ENCODE data around the gene HDAC4.
A peak's percentile ranks its signal among the peaks of the same experiment; 100 is the strongest.

Gene HDAC4

DNA sequence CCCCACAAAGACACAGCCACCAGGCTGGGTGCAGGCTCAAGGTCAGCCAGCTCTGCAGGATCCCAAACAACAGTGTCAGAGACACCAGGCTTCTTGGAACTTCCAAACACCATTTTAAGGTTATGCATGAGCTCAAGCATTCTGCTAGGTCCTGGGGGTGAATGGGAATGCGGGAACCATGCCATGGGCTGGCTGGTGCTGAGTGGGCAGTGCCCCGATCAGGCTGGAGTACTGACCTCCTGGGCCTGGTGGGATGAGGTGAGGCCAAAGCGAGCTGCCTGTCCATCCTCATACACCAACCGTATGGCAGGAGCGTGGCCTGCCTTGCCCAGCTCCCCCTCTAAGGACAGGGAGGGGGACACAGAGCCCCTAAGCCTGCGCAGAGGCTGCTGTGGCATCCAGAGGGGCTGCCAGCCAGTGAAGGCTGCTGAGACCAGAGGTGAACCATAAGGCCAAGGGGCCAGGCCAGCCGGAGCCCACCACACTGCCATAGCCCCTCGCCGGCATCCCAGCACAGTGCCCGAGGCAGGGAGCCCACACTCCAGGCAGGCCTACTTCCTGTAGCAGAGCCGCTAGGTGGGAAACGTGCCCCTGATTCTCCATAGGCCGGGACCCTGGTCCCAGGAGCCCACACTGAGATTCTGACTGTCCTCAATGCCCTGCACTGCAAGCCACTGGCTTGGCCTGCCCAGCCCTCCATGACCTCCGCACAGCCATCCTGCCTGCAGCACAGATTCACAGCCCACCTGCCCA, 135.0 kb downstream of the HDAC4 start:
- no peak overlapping the region for H3K4me3 ChIP-seq (ENCODE audit: low read length in 2 of 2)
- peaks cover 57 to 60% of the 10 kb centered on the region in 2 donors for H3K4me1 ChIP-seq (ENCODE audit: control insufficient read depth in 2 of 2, insufficient read depth in 2 of 2, low read length in 2 of 2)
- H3K9ac ChIP-seq (ENCODE audit: low read depth in 1 of 2, low read length in 2 of 2): peak overlapping the region in 1 of 2 donors; percentile 41
- H3K27ac ChIP-seq (ENCODE audit: low read depth in 2 of 2, low read length in 2 of 2): peak overlapping the region; percentile 67 to 75
- no peaks in the 10 kb centered on the region for H3K36me3 ChIP-seq (ENCODE audit: control insufficient read depth in 2 of 2, insufficient read depth in 2 of 2, low read length in 2 of 2)
- H3K9me3 ChIP-seq (ENCODE audit: control insufficient read depth in 2 of 2, low read length in 2 of 2): no peaks in the 10 kb centered on the region
- no peaks in the 10 kb centered on the region for H3K27me3 ChIP-seq (ENCODE audit: control insufficient read depth in 2 of 2, insufficient read depth in 2 of 2, low read length in 2 of 2)

DNA sequence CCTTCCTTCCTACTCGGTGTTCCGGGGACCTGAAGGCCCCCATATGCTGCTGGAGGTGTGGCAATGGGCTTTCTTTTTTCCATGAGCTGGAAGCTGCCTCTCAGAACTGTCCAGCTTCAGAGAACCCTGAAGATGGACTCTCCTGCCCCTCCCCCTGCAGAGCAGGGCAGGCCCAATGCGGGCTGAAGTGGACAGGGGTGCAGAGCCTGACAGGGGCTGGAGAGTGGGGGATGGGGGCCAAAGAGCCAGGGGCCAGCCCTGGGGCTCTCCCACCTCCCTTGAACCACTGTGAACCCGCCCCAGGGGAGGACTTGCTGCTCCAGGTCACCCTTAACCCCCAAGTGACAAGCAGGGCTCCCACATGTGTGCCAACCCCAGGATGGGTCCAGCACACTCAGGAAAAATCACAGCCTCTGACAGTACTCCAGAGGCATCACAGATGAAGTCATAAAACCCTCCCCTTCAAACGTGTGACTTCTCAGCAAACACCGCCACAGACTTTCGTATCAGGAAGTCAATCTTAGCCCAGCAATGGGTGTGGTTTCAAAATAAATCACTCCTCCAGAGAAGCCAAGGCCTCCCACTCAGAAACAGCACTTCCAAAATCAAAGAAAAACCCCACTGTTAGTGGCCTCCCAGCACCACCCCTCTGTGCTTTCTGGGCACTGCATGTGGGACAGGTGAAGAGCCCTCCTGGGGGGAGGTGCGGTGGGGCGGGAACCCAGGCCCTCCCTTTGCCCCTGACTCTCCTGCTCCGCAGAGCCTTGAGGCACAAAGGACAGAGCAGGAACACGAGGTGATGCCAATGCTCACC, 135.8 kb downstream of the HDAC4 start:
- peak overlapping the region; percentile 67 to 75 for H3K27ac ChIP-seq (ENCODE audit: low read depth in 2 of 2, low read length in 2 of 2)
- no peaks in the 10 kb centered on the region for H3K9me3 ChIP-seq (ENCODE audit: control insufficient read depth in 2 of 2, low read length in 2 of 2)
- H3K4me3 ChIP-seq (ENCODE audit: low read length in 2 of 2): no peak overlapping the region
- H3K36me3 ChIP-seq (ENCODE audit: control insufficient read depth in 2 of 2, insufficient read depth in 2 of 2, low read length in 2 of 2): peaks cover 0 to 3% of the 10 kb centered on the region in 2 donors
- H3K27me3 ChIP-seq (ENCODE audit: control insufficient read depth in 2 of 2, insufficient read depth in 2 of 2, low read length in 2 of 2): no peaks in the 10 kb centered on the region
- H3K4me1 ChIP-seq (ENCODE audit: control insufficient read depth in 2 of 2, insufficient read depth in 2 of 2, low read length in 2 of 2): peaks cover 60 to 62% of the 10 kb centered on the region in 2 donors
- H3K9ac ChIP-seq (ENCODE audit: low read depth in 1 of 2, low read length in 2 of 2): peak overlapping the region; percentile 27 to 41

GRCh38 chr2:239264492-239264837, 136.4 kb downstream of the HDAC4 start:
- H3K9ac ChIP-seq (ENCODE audit: low read depth in 1 of 2, low read length in 2 of 2): no peak overlapping the region
- peaks cover 55 to 64% of the 10 kb centered on the region in 2 donors for H3K4me1 ChIP-seq (ENCODE audit: control insufficient read depth in 2 of 2, insufficient read depth in 2 of 2, low read length in 2 of 2)
- no peak overlapping the region for H3K4me3 ChIP-seq (ENCODE audit: low read length in 2 of 2)
- H3K27ac ChIP-seq (ENCODE audit: low read depth in 2 of 2, low read length in 2 of 2): peak overlapping the region in 1 of 2 donors; percentile 75
- peaks cover 0 to 3% of the 10 kb centered on the region in 2 donors for H3K36me3 ChIP-seq (ENCODE audit: control insufficient read depth in 2 of 2, insufficient read depth in 2 of 2, low read length in 2 of 2)
- H3K9me3 ChIP-seq (ENCODE audit: control insufficient read depth in 2 of 2, low read length in 2 of 2): no peaks in the 10 kb centered on the region
- H3K27me3 ChIP-seq (ENCODE audit: control insufficient read depth in 2 of 2, insufficient read depth in 2 of 2, low read length in 2 of 2): no peaks in the 10 kb centered on the region

DNA sequence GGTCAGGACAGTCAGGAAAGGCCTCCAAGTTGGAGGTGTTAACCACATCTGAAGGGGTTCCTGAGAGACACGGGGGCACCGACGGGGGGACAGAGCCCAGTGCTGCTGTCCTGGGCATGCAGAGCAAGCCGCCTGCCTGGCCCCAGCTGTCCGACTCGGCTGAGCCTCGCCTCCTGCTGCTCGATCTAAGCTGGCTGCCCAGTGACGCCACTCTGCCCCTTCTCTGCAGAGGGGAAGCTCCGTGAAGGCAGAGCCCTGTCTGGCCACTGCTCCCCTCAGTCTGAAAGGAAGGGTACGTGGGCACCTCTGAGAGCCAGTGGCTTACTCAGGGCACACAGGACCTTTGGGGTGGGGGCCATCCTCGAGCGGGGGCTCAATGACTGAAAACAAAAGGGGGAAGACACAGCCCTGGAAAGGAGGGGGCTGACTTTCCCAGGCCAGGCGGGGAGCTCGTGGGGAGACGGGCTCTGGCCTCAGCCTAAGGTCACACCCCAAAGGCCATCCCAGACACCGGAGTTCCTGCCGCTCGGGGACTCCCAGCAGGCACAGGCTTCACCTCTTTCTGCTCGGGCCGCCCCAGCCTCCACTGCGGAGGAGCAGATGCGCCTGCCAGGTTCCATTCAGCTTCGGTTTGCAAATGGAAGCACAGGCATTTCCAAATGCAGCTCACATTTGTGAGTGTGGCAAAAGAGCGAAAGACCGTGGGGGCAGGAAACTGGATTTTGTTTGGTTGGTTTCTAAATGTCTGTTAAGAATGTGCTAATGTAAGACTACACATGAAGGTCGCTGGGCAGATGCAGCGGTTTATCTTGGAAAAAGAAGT, 136.9 kb downstream of the HDAC4 start:
- no peaks in the 10 kb centered on the region for H3K9me3 ChIP-seq (ENCODE audit: control insufficient read depth in 2 of 2, low read length in 2 of 2)
- peaks cover 50 to 59% of the 10 kb centered on the region in 2 donors for H3K4me1 ChIP-seq (ENCODE audit: control insufficient read depth in 2 of 2, insufficient read depth in 2 of 2, low read length in 2 of 2)
- no peak overlapping the region for H3K9ac ChIP-seq (ENCODE audit: low read depth in 1 of 2, low read length in 2 of 2)
- peak overlapping the region in 1 of 2 donors; percentile 75 for H3K27ac ChIP-seq (ENCODE audit: low read depth in 2 of 2, low read length in 2 of 2)
- H3K4me3 ChIP-seq (ENCODE audit: low read length in 2 of 2): no peak overlapping the region
- peaks cover 0 to 3% of the 10 kb centered on the region in 2 donors for H3K36me3 ChIP-seq (ENCODE audit: control insufficient read depth in 2 of 2, insufficient read depth in 2 of 2, low read length in 2 of 2)
- no peaks in the 10 kb centered on the region for H3K27me3 ChIP-seq (ENCODE audit: control insufficient read depth in 2 of 2, insufficient read depth in 2 of 2, low read length in 2 of 2)

DNA sequence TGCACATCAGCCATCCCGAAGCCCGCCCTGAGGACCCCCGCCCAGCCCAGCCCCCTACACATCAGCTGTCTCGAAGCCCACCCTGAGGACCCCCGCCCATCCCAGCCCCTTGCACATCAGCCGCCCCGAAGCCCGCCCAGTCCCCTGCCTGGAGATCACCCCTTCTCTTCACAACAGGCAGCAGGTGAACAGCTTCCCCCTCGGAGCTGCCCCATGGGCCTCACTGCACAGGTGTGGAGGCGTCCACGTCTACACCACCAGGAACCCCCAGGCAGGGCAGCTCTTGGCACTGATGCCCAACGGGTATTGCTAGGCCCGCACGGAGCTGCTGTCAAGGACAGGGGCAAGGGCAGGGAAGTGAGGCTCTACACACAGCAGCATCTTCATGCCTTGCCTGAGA, 137.6 kb downstream of the HDAC4 start:
- Histone ChIP-seq H3K9me3 (ENCODE audit: control insufficient read depth in 2 of 2, low read length in 2 of 2) (no peaks in the 10 kb centered on the region), H3K36me3 (ENCODE audit: control insufficient read depth in 2 of 2, insufficient read depth in 2 of 2, low read length in 2 of 2) (peaks cover 0 to 3% of the 10 kb centered on the region in 2 donors), H3K4me3 (ENCODE audit: low read length in 2 of 2) (no peak overlapping the region), H3K27me3 (ENCODE audit: control insufficient read depth in 2 of 2, insufficient read depth in 2 of 2, low read length in 2 of 2) (no peaks in the 10 kb centered on the region), H3K9ac (ENCODE audit: low read depth in 1 of 2, low read length in 2 of 2) (no peak overlapping the region), H3K4me1 (ENCODE audit: control insufficient read depth in 2 of 2, insufficient read depth in 2 of 2, low read length in 2 of 2) (peaks cover 43 to 52% of the 10 kb centered on the region in 2 donors), H3K27ac (ENCODE audit: low read depth in 2 of 2, low read length in 2 of 2) (no peak overlapping the region)

GRCh38 chr2:239262484-239263230, 138.2 kb downstream of the HDAC4 start:
- Histone ChIP-seq H3K9ac (ENCODE audit: low read depth in 1 of 2, low read length in 2 of 2) (no peak overlapping the region), H3K4me3 (ENCODE audit: low read length in 2 of 2) (no peak overlapping the region), H3K9me3 (ENCODE audit: control insufficient read depth in 2 of 2, low read length in 2 of 2) (no peaks in the 10 kb centered on the region), H3K27me3 (ENCODE audit: control insufficient read depth in 2 of 2, insufficient read depth in 2 of 2, low read length in 2 of 2) (no peaks in the 10 kb centered on the region), H3K36me3 (ENCODE audit: control insufficient read depth in 2 of 2, insufficient read depth in 2 of 2, low read length in 2 of 2) (peaks cover 0 to 3% of the 10 kb centered on the region in 2 donors), H3K27ac (ENCODE audit: low read depth in 2 of 2, low read length in 2 of 2) (no peak overlapping the region), H3K4me1 (ENCODE audit: control insufficient read depth in 2 of 2, insufficient read depth in 2 of 2, low read length in 2 of 2) (peaks cover 38 to 46% of the 10 kb centered on the region in 2 donors)

GRCh38 chr2:239261796-239262483, 138.9 kb downstream of the HDAC4 start:
- H3K27me3 ChIP-seq (ENCODE audit: control insufficient read depth in 2 of 2, insufficient read depth in 2 of 2, low read length in 2 of 2): no peaks in the 10 kb centered on the region
- H3K4me1 ChIP-seq (ENCODE audit: control insufficient read depth in 2 of 2, insufficient read depth in 2 of 2, low read length in 2 of 2): peaks cover 31 to 39% of the 10 kb centered on the region in 2 donors
- no peak overlapping the region for H3K9ac ChIP-seq (ENCODE audit: low read depth in 1 of 2, low read length in 2 of 2)
- H3K9me3 ChIP-seq (ENCODE audit: control insufficient read depth in 2 of 2, low read length in 2 of 2): no peaks in the 10 kb centered on the region
- H3K36me3 ChIP-seq (ENCODE audit: control insufficient read depth in 2 of 2, insufficient read depth in 2 of 2, low read length in 2 of 2): peaks cover 0 to 3% of the 10 kb centered on the region in 2 donors
- no peak overlapping the region for H3K27ac ChIP-seq (ENCODE audit: low read depth in 2 of 2, low read length in 2 of 2)
- H3K4me3 ChIP-seq (ENCODE audit: low read length in 2 of 2): no peak overlapping the region

DNA sequence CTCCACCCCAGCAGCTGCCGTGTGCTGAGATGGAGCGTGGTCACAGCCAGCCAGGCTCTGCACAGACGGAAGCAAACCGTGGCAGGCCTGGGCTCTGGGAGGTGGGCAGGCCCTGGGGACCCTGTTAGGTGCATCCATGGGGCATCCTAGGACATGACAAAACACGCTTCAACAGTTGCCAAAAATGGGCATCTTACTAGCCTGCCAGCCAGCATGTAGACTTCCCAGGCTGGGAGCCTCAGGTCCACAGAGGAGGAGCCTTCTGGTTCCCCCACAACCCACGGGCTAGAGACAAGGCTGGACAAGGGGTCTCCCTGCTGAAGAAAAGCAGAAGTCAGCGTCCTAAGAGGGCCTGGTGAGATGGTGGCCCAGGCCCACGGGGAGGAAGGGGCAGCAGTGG, 139.5 kb downstream of the HDAC4 start:
- Histone ChIP-seq H3K9ac (ENCODE audit: low read depth in 1 of 2, low read length in 2 of 2) (no peak overlapping the region), H3K27ac (ENCODE audit: low read depth in 2 of 2, low read length in 2 of 2) (no peak overlapping the region), H3K4me1 (ENCODE audit: control insufficient read depth in 2 of 2, insufficient read depth in 2 of 2, low read length in 2 of 2) (peaks cover 25 to 33% of the 10 kb centered on the region in 2 donors), H3K4me3 (ENCODE audit: low read length in 2 of 2) (no peak overlapping the region), H3K9me3 (ENCODE audit: control insufficient read depth in 2 of 2, low read length in 2 of 2) (no peaks in the 10 kb centered on the region), H3K27me3 (ENCODE audit: control insufficient read depth in 2 of 2, insufficient read depth in 2 of 2, low read length in 2 of 2) (no peaks in the 10 kb centered on the region), H3K36me3 (ENCODE audit: control insufficient read depth in 2 of 2, insufficient read depth in 2 of 2, low read length in 2 of 2) (peaks cover 0 to 3% of the 10 kb centered on the region in 2 donors)
